Tibial nerve (tissue), 4 donors: Measurements from ENCODE around the gene ZNF142. TPM values are rescaled to one million over a fixed set of nuclear protein-coding genes. Genes with fewer than 3 reads are reported as not detected.
A peak's percentile ranks its signal among the peaks of the same experiment; 100 is the strongest.

Experiments used
- DNase-seq, 2 donors: peaks; one replicate each; pipeline ENCODE4 v3.0.0-alpha.2; 2019; ENCODE audit warnings: low spot score in 2 of 2
- H3K27ac ChIP-seq, 4 donors: fragments of 200-600 bp; sonication (generic) in 3 of 4; one replicate each; pipeline ENCODE4 v1.5.1; 2017 to 2019; ENCODE audit warnings: mild to moderate bottlenecking in 1 of 4
- H3K27me3 ChIP-seq, 2 donors: fragments of 200-600 bp; sonication (generic) in 1 of 2; one replicate each; pipeline versions ENCODE4 v1.5.1 to v1.6.0; 2017 to 2019
- H3K36me3 ChIP-seq, 3 donors: fragments of 200-600 bp; sonication (generic); one replicate each; pipeline ENCODE4 v1.5.1; 2018 to 2019
- H3K4me1 ChIP-seq, 4 donors: fragments of 200-600 bp; sonication (generic) in 3 of 4; one replicate each; pipeline ENCODE4 v1.5.1; 2017 to 2019
- H3K4me3 ChIP-seq, 4 donors: fragments of 200-600 bp; sonication (generic) in 3 of 4; one replicate each; pipeline ENCODE4 v1.5.1; 2017 to 2019; ENCODE audit warnings: mild to moderate bottlenecking in 1 of 4, moderate library complexity in 1 of 4
- H3K9me3 ChIP-seq, 4 donors: fragments of 200-600 bp; sonication (generic) in 3 of 4; one replicate each; pipeline ENCODE4 v1.5.1; 2017 to 2019
- EP300 ChIP-seq, 2 donors: sonication (generic); formaldehyde crosslinking; IDR thresholded peaks; one replicate each; pipeline ENCODE4 v1.6.1; 2017; ENCODE audit warnings: antibody characterized with exemption in 2 of 2, mild to moderate bottlenecking in 1 of 2
- POLR2A ChIP-seq, 2 donors: fragments of 450-650 bp; IDR thresholded peaks; one replicate each; pipeline ENCODE4 v1.6.1; 2017; ENCODE audit warnings: antibody characterized with exemption in 2 of 2, mild to moderate bottlenecking in 2 of 2, moderate library complexity in 2 of 2
- WGBS, 2 donors: methylation state at CpG; one replicate each; pipeline ENCODE4 v1.1.5; 2018; 5-methylcytosine and 5-hydroxymethylcytosine counted together
- total RNA-seq, 4 donors: library from RNA; depleted of rRNA; stranded (reverse); fragments of >200 nt; gene quantifications; one replicate each; pipeline ENCODE4 v1.1.0, GENCODE V29; 2016
- TF ChIP-seq, protein P1 (sequence below), 5 experiments: fragments of 200-600 bp in 3 of 5; fragments of 450-650 bp in 2 of 5; sonication (generic) in 3 of 5; IDR thresholded peaks; one replicate each; pipeline ENCODE4 v1.5.1; 2016 to 2019; ENCODE audit warnings: antibody characterized with exemption in 5 of 5, mild to moderate bottlenecking in 3 of 5, moderate library complexity in 2 of 5

The ZNF142 gene
- total RNA-seq, 4 donors from 2014 or later = 24.7 to 31.7 (median 26.6) TPM

DNA sequence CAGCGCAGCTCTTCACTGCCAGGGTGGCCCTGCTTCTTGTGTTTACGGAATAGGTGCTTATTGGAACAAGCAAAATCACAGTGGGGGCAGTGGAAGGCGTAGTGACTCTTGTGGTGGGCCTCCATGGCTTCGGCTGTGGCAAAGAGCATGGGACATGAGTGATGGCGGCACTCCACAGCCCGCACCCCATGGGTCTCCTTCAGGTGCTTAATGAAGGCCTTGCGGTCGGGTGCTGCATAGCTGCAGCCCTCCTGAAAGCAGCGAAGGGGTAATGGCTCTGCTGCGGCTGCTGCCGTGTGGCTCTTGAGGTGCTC lies 10.7 kb downstream of the ZNF142 start:
- H3K4me3 ChIP-seq = no peak overlapping the region
- WGBS, 2 donors = 86 to 90% methylated on average over 11 of the region's 11 CpGs
- no peak overlapping the region for H3K27ac ChIP-seq
- no peak for TF ChIP-seq POLR2A (IDR thresholded peaks at IDR 0.05)
- TF ChIP-seq EP300 (IDR thresholded peaks at IDR 0.05) = no peak
- TF ChIP-seq, protein P1, sequence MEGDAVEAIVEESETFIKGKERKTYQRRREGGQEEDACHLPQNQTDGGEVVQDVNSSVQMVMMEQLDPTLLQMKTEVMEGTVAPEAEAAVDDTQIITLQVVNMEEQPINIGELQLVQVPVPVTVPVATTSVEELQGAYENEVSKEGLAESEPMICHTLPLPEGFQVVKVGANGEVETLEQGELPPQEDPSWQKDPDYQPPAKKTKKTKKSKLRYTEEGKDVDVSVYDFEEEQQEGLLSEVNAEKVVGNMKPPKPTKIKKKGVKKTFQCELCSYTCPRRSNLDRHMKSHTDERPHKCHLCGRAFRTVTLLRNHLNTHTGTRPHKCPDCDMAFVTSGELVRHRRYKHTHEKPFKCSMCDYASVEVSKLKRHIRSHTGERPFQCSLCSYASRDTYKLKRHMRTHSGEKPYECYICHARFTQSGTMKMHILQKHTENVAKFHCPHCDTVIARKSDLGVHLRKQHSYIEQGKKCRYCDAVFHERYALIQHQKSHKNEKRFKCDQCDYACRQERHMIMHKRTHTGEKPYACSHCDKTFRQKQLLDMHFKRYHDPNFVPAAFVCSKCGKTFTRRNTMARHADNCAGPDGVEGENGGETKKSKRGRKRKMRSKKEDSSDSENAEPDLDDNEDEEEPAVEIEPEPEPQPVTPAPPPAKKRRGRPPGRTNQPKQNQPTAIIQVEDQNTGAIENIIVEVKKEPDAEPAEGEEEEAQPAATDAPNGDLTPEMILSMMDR (IDR thresholded peaks at IDR 0.05) = no peak
- H3K9me3 ChIP-seq = no peaks in the 10 kb centered on the region
- no peaks in the 10 kb centered on the region for H3K27me3 ChIP-seq
- no peaks in the 10 kb centered on the region for H3K4me1 ChIP-seq
- DNase-seq = no peak
- H3K36me3 ChIP-seq = peaks cover 0 to 99% (median 40%) of the 10 kb centered on the region in 3 donors

DNA sequence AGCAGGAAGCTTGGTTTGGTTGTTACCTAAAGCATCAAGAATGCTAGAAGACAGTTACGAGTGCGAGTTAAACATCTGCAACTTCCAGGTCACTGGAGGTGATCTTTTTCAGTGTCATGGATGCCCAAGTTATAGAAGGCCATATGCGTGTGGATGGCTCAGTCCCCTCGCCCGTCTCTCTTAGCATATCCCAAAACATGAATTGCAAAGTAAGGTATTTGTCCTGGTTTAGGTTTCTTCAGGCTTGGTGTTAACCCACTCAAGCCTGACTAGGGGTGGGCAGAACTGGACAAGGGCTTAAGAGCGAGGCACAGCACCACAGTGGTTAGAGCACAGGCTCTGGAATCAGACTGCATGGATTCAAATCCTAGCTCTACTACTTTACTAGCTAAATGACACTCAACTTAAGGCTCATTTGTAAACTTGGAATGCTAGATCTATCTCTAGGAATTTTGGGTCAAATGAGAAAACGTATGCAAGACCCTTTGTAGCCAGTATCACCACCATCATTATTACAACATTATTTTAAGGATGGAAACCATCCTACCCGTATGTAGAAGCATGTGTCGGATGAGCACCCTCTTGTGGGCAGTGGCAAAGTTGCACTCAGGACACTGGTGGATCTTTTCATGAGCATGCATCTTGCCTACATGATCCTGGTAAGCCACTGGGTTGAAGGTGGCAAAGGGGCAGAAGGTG lies 11.2 kb downstream of the ZNF142 start:
- WGBS, 2 donors = 68 to 69% methylated on average over 9 of the region's 9 CpGs
- Histone ChIP-seq H3K27me3 (no peaks in the 10 kb centered on the region), H3K4me1 (no peaks in the 10 kb centered on the region), H3K4me3 (no peak overlapping the region), H3K27ac (no peak overlapping the region), H3K36me3 (peaks cover 0 to 99% (median 41%) of the 10 kb centered on the region in 3 donors), H3K9me3 (no peaks in the 10 kb centered on the region)
- TF ChIP-seq EP300 (IDR thresholded peaks at IDR 0.05) (no peak), POLR2A (IDR thresholded peaks at IDR 0.05) (no peak)
- TF ChIP-seq, protein P1 (IDR thresholded peaks at IDR 0.05) = peak; percentile 59 to 79 (median 64)
- peak; percentile 45 to 52 for DNase-seq

DNA sequence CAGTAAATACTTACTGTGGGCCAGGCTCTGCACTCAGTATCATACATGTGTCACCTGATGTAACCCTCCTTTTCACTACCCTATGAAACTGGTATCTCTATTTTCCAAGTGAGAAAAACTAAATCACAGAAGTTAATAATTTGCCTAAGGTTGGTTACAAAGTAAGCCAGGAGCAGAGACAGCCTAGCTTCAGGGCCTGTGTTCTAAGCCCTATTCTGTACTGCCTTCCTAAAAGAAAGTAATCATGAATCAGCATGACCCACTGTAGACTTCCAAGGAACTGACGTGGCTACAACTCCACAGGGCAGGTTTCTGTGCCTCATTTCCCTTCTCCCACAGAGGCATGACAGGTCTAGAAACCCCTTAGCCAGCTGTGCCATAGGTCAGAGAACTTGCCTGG lies 14.3 kb downstream of the ZNF142 start:
- 63 to 95% methylated on average over 1 of the region's 1 CpG for WGBS, 2 donors
- H3K36me3 ChIP-seq = peaks cover 3 to 98% (median 42%) of the 10 kb centered on the region in 3 donors
- no peak for DNase-seq

DNA sequence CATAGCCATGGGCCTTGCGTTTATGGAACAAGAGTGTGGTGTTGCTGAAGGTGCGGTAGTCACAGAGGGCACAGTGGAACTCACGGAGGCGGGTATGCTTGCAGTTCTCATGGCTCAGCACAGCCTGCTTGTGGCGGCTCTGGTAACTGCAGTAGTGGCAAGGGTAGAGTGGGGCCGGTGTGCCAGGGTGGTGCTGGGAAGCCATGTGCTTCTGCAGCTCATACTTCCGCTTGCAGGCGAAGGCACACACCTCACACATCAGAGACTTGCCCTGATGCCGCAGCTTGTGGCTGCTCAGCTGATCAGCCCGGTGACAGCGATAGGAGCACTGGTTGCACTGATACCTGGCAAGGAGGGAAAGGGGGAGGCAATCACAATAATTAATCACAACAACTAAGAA lies 14.7 kb downstream of the ZNF142 start:
- Histone ChIP-seq H3K9me3 (no peaks in the 10 kb centered on the region), H3K36me3 (peaks cover 3 to 98% (median 40%) of the 10 kb centered on the region in 3 donors), H3K27ac (no peak overlapping the region), H3K27me3 (no peaks in the 10 kb centered on the region), H3K4me1 (no peaks in the 10 kb centered on the region), H3K4me3 (no peak overlapping the region)
- DNase-seq = no peak
- TF ChIP-seq, protein P1 (IDR thresholded peaks at IDR 0.05) = no peak
- TF ChIP-seq EP300 (IDR thresholded peaks at IDR 0.05) (no peak), POLR2A (IDR thresholded peaks at IDR 0.05) (no peak)
- 88 to 90% methylated on average over 11 of the region's 11 CpGs for WGBS, 2 donors

More for the DNA sequence above, 14.3 kb downstream of the ZNF142 start:
- Histone ChIP-seq H3K4me1 (no peaks in the 10 kb centered on the region), H3K27ac (no peak overlapping the region), H3K4me3 (no peak overlapping the region), H3K9me3 (no peaks in the 10 kb centered on the region), H3K27me3 (no peaks in the 10 kb centered on the region)
- no peak for TF ChIP-seq EP300 (IDR thresholded peaks at IDR 0.05)
- TF ChIP-seq POLR2A (IDR thresholded peaks at IDR 0.05) = no peak
- TF ChIP-seq, protein P1 (IDR thresholded peaks at IDR 0.05) = no peak

DNA sequence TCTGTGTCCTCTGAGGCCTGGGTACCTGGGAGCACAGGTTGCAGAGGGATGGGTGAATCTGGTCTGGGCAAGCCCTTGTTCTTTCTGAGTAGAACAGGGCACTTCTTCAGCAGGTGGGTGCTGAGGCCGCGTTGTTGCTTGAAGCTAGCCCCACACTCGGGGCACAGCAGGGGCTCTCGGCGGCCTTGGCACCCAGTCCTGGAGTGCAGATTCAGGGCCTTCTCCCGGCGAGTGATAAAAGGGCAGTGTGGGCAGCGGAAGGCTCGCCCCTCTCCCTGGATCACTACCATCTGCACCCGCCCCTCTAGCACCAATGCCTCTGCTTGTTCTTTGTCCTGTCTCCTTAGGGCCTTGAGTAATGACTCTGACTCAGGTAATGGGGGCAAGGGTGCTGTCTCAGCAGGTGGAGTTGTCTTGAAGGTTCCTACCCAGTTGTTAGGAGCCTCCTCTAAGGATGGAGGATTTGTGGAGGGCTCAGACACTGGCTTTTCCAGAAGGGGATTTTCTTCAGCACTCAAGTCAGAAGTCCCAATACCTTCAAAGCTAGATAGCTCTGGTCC lies 15.6 kb downstream of the ZNF142 start:
- 86 to 91% methylated on average over 10 of the region's 10 CpGs for WGBS, 2 donors

More for the DNA sequence above, 15.6 kb downstream of the ZNF142 start:
- Histone ChIP-seq H3K27ac (no peak overlapping the region), H3K4me1 (no peaks in the 10 kb centered on the region), H3K27me3 (no peaks in the 10 kb centered on the region), H3K4me3 (no peak overlapping the region), H3K36me3 (peaks cover 3 to 98% (median 40%) of the 10 kb centered on the region in 3 donors), H3K9me3 (no peaks in the 10 kb centered on the region)
- no peak for DNase-seq
- no peak for TF ChIP-seq EP300 (IDR thresholded peaks at IDR 0.05)
- no peak for TF ChIP-seq POLR2A (IDR thresholded peaks at IDR 0.05)
- TF ChIP-seq, protein P1 (IDR thresholded peaks at IDR 0.05) = no peak
